ENCODE results near the gene CAP2.
"Not testable (repeated sequence)": the region's sequence is repeated elsewhere in the genome, so short reads cannot be mapped to it uniquely, and the experiment has no call there.

DNA sequence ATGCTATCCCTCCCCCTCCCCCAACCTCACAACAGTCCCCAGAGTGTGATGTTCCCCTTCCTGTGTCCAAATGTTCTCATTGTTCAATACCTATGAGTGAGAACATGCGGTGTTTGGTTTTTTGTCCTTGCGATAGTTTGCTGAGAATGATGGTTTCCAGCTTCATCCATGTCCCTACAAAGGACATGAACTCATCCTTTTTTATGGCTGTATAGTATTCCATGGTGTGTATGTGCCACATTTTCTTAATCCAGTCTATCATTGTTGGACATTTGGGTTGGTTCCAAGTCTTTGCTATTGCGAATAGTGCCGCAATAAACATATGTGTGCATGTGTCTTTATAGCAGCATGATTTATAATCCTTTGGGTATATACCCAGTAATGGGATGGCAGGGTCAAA is 152.3 kb downstream of the CAP2 start:
- TF ChIP-seq POLR2A (IDR thresholded peaks at IDR 0.05); CTCF (IDR thresholded peaks at IDR 0.05); POLR2AphosphoS5 (IDR thresholded peaks at IDR 0.05); EP300 (IDR thresholded peaks at IDR 0.05; ENCODE audit: low read depth): not testable (repeated sequence)

Data from transverse colon (tissue), 4 donors.